Endothelial cell of umbilical vein (primary cell): Measurements from ENCODE around the gene MLANA. TPM values are rescaled to one million over a fixed set of nuclear protein-coding genes. Genes with fewer than 3 reads are reported as not detected.

Experiments
- BruUV-seq: library from RNA; stranded (reverse); fragments of 400-500 nt; replicated peaks from 2 replicates; lab custom pipeline; 2021; lab: Mats Ljungman, UMichigan
- CTCF ChIA-PET: fragments of 300-600, 350-600 bp; sonication (Branson Sonifier 250); formaldehyde crosslinking; loops from one replicate; lab custom pipeline; 2021; ENCODE audit warnings: antibody characterized with exemption, inconsistent platforms; lab: Charles Lee
- POLR2A ChIA-PET: fragments of 300-600, 350-600 bp; sonication (Branson Sonifier 250); formaldehyde crosslinking; loops from one replicate; lab custom pipeline; 2021; ENCODE audit warnings: antibody characterized with exemption, inconsistent platforms; lab: Charles Lee
- DNase-seq: peaks from one replicate; pipeline ENCODE4 v3.0.0-alpha.2; 2011; ENCODE audit warnings: low read depth, low spot score
- FAIRE-seq: peaks from 2 replicates; lab custom pipeline; 2011; peaks lifted over from hg19 to GRCh38; lab: Jason Lieb, UNC
- H2AFZ ChIP-seq: 2 replicates; pipeline ENCODE4 v1.6.0; 2012; ENCODE audit warnings: low read depth, low read length, control low read depth, inconsistent platforms
- H3K27ac ChIP-seq: 2 replicates; pipeline ENCODE4 v1.5.1; 2011; ENCODE audit warnings: low read depth, mild to moderate bottlenecking, control low read depth, low read length, moderate library complexity; ENCODE audit not compliant: insufficient read depth
- H3K27me3 ChIP-seq, 2 experiments: 2 replicates each; pipeline versions ENCODE4 v1.6.0 to v1.6.1; 2011; ENCODE audit warnings: low read length in 2 of 2, mixed read lengths in 1 of 2; ENCODE audit not compliant: control insufficient read depth in 2 of 2, insufficient read depth in 2 of 2
- H3K36me3 ChIP-seq, 2 experiments: 2 replicates in 1 of 2; 3 replicates in 1 of 2; pipeline ENCODE4 v1.5.1; 2011; ENCODE audit warnings: low read length in 2 of 2, mild to moderate bottlenecking in 1 of 2, moderate library complexity in 1 of 2; ENCODE audit not compliant: control insufficient read depth in 2 of 2, insufficient read depth in 2 of 2; ENCODE audit errors: extremely low read depth in 1 of 2
- H3K4me1 ChIP-seq: 3 replicates; pipeline ENCODE4 v1.5.1; 2011; ENCODE audit warnings: mild to moderate bottlenecking, low read length; ENCODE audit not compliant: control insufficient read depth, insufficient read depth; ENCODE audit errors: extremely low read depth
- H3K4me2 ChIP-seq: 2 replicates; pipeline ENCODE4 v1.6.1; 2011; ENCODE audit warnings: low read length, control low read depth, mixed read lengths; ENCODE audit not compliant: insufficient read depth
- H3K4me3 ChIP-seq, 3 experiments: fragments of 200-600 bp in 1 of 3; sonication (generic), shearing (Covaris generic) in 1 of 3; replicated peaks in 1 of 3; 2 replicates each; pipeline ENCODE4 v1.5.1; 2011 to 2016; ENCODE audit warnings: control low read depth in 3 of 3, low read length in 3 of 3, mild to moderate bottlenecking in 2 of 3, inconsistent platforms in 1 of 3, low read depth in 1 of 3, moderate library complexity in 1 of 3; ENCODE audit not compliant: insufficient read depth in 1 of 3
- H3K79me2 ChIP-seq: 2 replicates; pipeline ENCODE4 v1.6.0; 2012; ENCODE audit warnings: low read length, inconsistent platforms; ENCODE audit not compliant: control insufficient read depth, insufficient read depth
- H3K9ac ChIP-seq: replicated peaks from 2 replicates; pipeline ENCODE3; 2011; ENCODE audit warnings: low read length, control low read depth; ENCODE audit not compliant: insufficient read depth; ENCODE audit errors: extremely low read depth
- H3K9me1 ChIP-seq: replicated peaks from 3 replicates; pipeline ENCODE4 v1.6.0; 2011; ENCODE audit warnings: mild to moderate bottlenecking, low read length; ENCODE audit not compliant: control insufficient read depth, insufficient read depth; ENCODE audit errors: extremely low read depth
- H3K9me3 ChIP-seq: replicated peaks from 2 replicates; pipeline ENCODE4 v1.5.1; 2012; ENCODE audit warnings: low read length, inconsistent platforms; ENCODE audit not compliant: control insufficient read depth, insufficient read depth
- H4K20me1 ChIP-seq: replicated peaks from 2 replicates; pipeline ENCODE3; 2011; ENCODE audit warnings: mild to moderate bottlenecking, low read length; ENCODE audit not compliant: control insufficient read depth, insufficient read depth; ENCODE audit errors: extremely low read depth
- EZH2 ChIP-seq: IDR thresholded peaks from 2 replicates; pipeline ENCODE4 v1.6.1; 2012; ENCODE audit warnings: borderline replicate concordance, low read depth, mild to moderate bottlenecking, moderate library complexity, low read length, inconsistent platforms; ENCODE audit not compliant: severe bottlenecking
- FOS ChIP-seq: IDR thresholded peaks from 2 replicates; pipeline ENCODE4 v1.6.1; 2011; ENCODE audit warnings: mild to moderate bottlenecking, low read length, moderate library complexity, borderline replicate concordance; ENCODE audit not compliant: insufficient read depth
- GATA2 ChIP-seq: IDR thresholded peaks from 2 replicates; pipeline ENCODE4 v1.7.0; 2011; ENCODE audit warnings: low read depth, mild to moderate bottlenecking, moderate library complexity, mixed read lengths, low read length; ENCODE audit not compliant: insufficient read length, insufficient read depth
- JUN ChIP-seq: IDR thresholded peaks from 2 replicates; pipeline ENCODE4 v1.6.1; 2011; ENCODE audit warnings: borderline replicate concordance, low read depth; ENCODE audit not compliant: insufficient read length, insufficient read depth
- MYC ChIP-seq: IDR thresholded peaks from one replicate; pipeline ENCODE4 v1.6.1; 2011; ENCODE audit warnings: mild to moderate bottlenecking, low read depth, low read length
- POLR2AphosphoS5 ChIP-seq: IDR thresholded peaks from 2 replicates; pipeline ENCODE4 v1.6.1; 2012; ENCODE audit warnings: low read depth, mild to moderate bottlenecking, control low read depth, low read length, moderate library complexity; ENCODE audit not compliant: insufficient read depth
- dilution Hi-C: fragments of 300-500 bp; cut with MboI; formaldehyde crosslinking; loops from one replicate; pipeline ENCODE4 v1.15.0; 2019; ENCODE audit warnings: low sequenced_read_pairs; ENCODE audit not compliant: extremely low pct_ligation_motif_present
- intact Hi-C: fragments of 100-400 bp; cut with micrococcal nuclease; formaldehyde crosslinking; loops from one replicate; pipeline ENCODE4 v1.10.0; 2022
- polyA plus RNA-seq, 4 experiments: library from polyadenylated mRNA; depleted of rRNA in 3 of 4; stranded (reverse) in 3 of 4; unstranded in 1 of 4; fragments of >200 nt; gene quantifications; 2 replicates each; pipeline versions ENCODE4 v1.2.1 to v1.2.3, GENCODE V29; 2011 to 2012; ENCODE audit warnings: missing spikeins in 1 of 4
- total RNA-seq: library from RNA; stranded (reverse); gene quantifications from 2 replicates; pipeline ENCODE4 v1.2.3, GENCODE V29; 2021
- TF ChIP-seq, protein P1 (sequence below): IDR thresholded peaks from 2 replicates; pipeline ENCODE4 v1.6.1; 2011; ENCODE audit not compliant: insufficient read depth, insufficient read length
- TF ChIP-seq, protein P2 (sequence below), 2 donors: IDR thresholded peaks; 1 replicate in 1 of 2; 2 replicates in 1 of 2; pipeline ENCODE4 v1.5.1; 2011; ENCODE audit warnings: low read length in 2 of 2, mild to moderate bottlenecking in 2 of 2, moderate library complexity in 2 of 2, control low read depth in 1 of 2, inconsistent platforms in 1 of 2, low read depth in 1 of 2; ENCODE audit not compliant: insufficient read depth in 1 of 2; ENCODE audit errors: extremely low read depth in 1 of 2

Gene MLANA
- total and polyA plus RNA-seq, 2 donors (not counting 3 experiments of a cell fraction or from before 2014, with no cell fraction given), result not detected

DNA sequence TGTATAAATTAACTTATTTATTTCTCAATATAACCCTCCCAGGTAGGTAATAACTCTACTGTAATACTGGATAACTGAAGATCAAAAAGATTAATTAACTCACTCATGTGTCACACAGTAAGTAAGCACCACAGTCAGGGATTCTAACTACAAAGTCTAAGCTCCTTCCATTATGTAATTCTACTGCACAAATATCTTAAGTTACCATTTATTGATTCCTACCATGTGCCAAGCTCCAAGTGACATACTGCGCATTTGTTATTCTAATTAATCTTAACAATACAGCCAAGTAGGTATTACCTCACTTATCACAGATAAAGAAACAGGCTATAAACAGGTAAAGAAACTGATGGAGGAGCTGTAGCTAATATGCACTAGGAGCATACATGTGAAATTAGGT lies 66.5 kb downstream of the MLANA start:
- H3K4me1 ChIP-seq, result no peaks in the 10 kb centered on the region
- no peaks in the 10 kb centered on the region for H3K9me1 ChIP-seq
- CTCF ChIA-PET, result interaction anchor here (1.7 kb wide), 1 partner anchor 42 kb away, joined by 3 read pairs; no protein-coding TSS in a partner anchor
- H3K27me3 ChIP-seq, result no peaks in the 10 kb centered on the region
- H3K36me3 ChIP-seq, result no peaks in the 10 kb centered on the region
- no peak overlapping the region for H3K4me3 ChIP-seq
- H3K9me3 ChIP-seq, result no peaks in the 10 kb centered on the region
- H2AFZ ChIP-seq, result no peak overlapping the region
- no peak overlapping the region for H3K9ac ChIP-seq
- dilution Hi-C loops (no loop called here), intact Hi-C loops (no loop called here)
- no peak overlapping the region for H3K4me2 ChIP-seq
- no peak for TF ChIP-seq EZH2
- TF ChIP-seq, protein P1, sequence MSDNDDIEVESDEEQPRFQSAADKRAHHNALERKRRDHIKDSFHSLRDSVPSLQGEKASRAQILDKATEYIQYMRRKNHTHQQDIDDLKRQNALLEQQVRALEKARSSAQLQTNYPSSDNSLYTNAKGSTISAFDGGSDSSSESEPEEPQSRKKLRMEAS, result no peak
- TF ChIP-seq POLR2AphosphoS5, result no peak
- TF ChIP-seq, protein P2, sequence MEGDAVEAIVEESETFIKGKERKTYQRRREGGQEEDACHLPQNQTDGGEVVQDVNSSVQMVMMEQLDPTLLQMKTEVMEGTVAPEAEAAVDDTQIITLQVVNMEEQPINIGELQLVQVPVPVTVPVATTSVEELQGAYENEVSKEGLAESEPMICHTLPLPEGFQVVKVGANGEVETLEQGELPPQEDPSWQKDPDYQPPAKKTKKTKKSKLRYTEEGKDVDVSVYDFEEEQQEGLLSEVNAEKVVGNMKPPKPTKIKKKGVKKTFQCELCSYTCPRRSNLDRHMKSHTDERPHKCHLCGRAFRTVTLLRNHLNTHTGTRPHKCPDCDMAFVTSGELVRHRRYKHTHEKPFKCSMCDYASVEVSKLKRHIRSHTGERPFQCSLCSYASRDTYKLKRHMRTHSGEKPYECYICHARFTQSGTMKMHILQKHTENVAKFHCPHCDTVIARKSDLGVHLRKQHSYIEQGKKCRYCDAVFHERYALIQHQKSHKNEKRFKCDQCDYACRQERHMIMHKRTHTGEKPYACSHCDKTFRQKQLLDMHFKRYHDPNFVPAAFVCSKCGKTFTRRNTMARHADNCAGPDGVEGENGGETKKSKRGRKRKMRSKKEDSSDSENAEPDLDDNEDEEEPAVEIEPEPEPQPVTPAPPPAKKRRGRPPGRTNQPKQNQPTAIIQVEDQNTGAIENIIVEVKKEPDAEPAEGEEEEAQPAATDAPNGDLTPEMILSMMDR (IDR thresholded peaks at IDR 0.05; ENCODE audit: extremely low read depth in 1 of 2, insufficient read depth in 1 of 2, low read depth in 1 of 2, low read length in 2 of 2), result no peak
- no peak for TF ChIP-seq FOS
- no peak for TF ChIP-seq MYC
- TF ChIP-seq GATA2, result no peak
- no peak for TF ChIP-seq JUN
- H4K20me1 ChIP-seq, result no peaks in the 10 kb centered on the region
- no peak overlapping the region for H3K27ac ChIP-seq
- no peak for FAIRE-seq
- POLR2A ChIA-PET, result interaction anchor here (0.6 kb wide), 1 partner anchor 128 kb away, joined by 10 read pairs; no protein-coding TSS in a partner anchor
- DNase-seq, result no peak
- no peaks in the 10 kb centered on the region for H3K79me2 ChIP-seq
- no TSS peak for BruUV-seq
